Measurements from ENCODE around the gene KATNB1. TPM values are rescaled to one million over a fixed set of nuclear protein-coding genes. Genes with fewer than 3 reads are reported as not detected.

KATNB1 gene
- total and polyA plus RNA-seq, 2 donors (not counting 1 experiment from before 2014, with no cell fraction given): 6.7 to 15.2 TPM

GRCh38 chr16:57803134-57803990 is 67.8 kb downstream of the KATNB1 start:
- H3K9me3 ChIP-seq (ENCODE audit: control insufficient read depth, insufficient read depth, low read depth, low read length): no peaks in the 10 kb centered on the region
- H3K36me3 ChIP-seq (ENCODE audit: control insufficient read depth, insufficient read depth, low read length): peaks cover 6% of the 10 kb centered on the region
- no peak for TF ChIP-seq EZH2 (IDR thresholded peaks at IDR 0.05; ENCODE audit: low read length, missing control alignments)
- TF ChIP-seq CTCF (conservative IDR thresholded peaks at IDR 0.05 in 1 of 2, IDR thresholded peaks at IDR 0.05 in 1 of 2; ENCODE audit: low read depth in 1 of 2, low read length in 2 of 2): no peak
- no peak overlapping the region for H3K9ac ChIP-seq (ENCODE audit: insufficient read depth, low read length)
- H3K4me2 ChIP-seq (ENCODE audit: extremely low read depth, insufficient read depth, low read length): no peak overlapping the region
- DNase-seq (ENCODE audit: low read depth in 2 of 2): no peak
- no peak overlapping the region for H3K27ac ChIP-seq (ENCODE audit: insufficient read depth, low read length)
- H3K27me3 ChIP-seq (ENCODE audit: control insufficient read depth, insufficient read depth, low read length): no peaks in the 10 kb centered on the region
- no peak overlapping the region for H3K4me3 ChIP-seq (replicated peaks in 1 of 4; ENCODE audit: control extremely low read depth in 1 of 4, insufficient read depth in 1 of 4, low read depth in 3 of 4, low read length in 4 of 4)
- no peaks in the 10 kb centered on the region for H4K20me1 ChIP-seq (ENCODE audit: control insufficient read depth, extremely low read depth, insufficient read depth, low read length)
- H3K79me2 ChIP-seq (ENCODE audit: control insufficient read depth, insufficient read depth, low read length): peaks cover 29% of the 10 kb centered on the region
- H3K4me1 ChIP-seq (ENCODE audit: control insufficient read depth, extremely low read depth, insufficient read depth, low read length): peaks cover 21% of the 10 kb centered on the region
- H2AFZ ChIP-seq (ENCODE audit: low read length): no peak overlapping the region

GRCh38 chr16:57804111-57804837 is 68.7 kb downstream of the KATNB1 start:
- Histone ChIP-seq H2AFZ (ENCODE audit: low read length) (no peak overlapping the region), H3K27me3 (ENCODE audit: control insufficient read depth, insufficient read depth, low read length) (no peaks in the 10 kb centered on the region), H3K4me3 (replicated peaks in 1 of 4; ENCODE audit: control extremely low read depth in 1 of 4, insufficient read depth in 1 of 4, low read depth in 3 of 4, low read length in 4 of 4) (no peak overlapping the region), H3K4me1 (ENCODE audit: control insufficient read depth, extremely low read depth, insufficient read depth, low read length) (peaks cover 21% of the 10 kb centered on the region), H3K79me2 (ENCODE audit: control insufficient read depth, insufficient read depth, low read length) (peaks cover 23% of the 10 kb centered on the region), H3K4me2 (ENCODE audit: extremely low read depth, insufficient read depth, low read length) (no peak overlapping the region), H3K27ac (ENCODE audit: insufficient read depth, low read length) (no peak overlapping the region), H3K36me3 (ENCODE audit: control insufficient read depth, insufficient read depth, low read length) (peaks cover 6% of the 10 kb centered on the region), H3K9ac (ENCODE audit: insufficient read depth, low read length) (no peak overlapping the region), H3K9me3 (ENCODE audit: control insufficient read depth, insufficient read depth, low read depth, low read length) (no peaks in the 10 kb centered on the region), H4K20me1 (ENCODE audit: control insufficient read depth, extremely low read depth, insufficient read depth, low read length) (no peaks in the 10 kb centered on the region)
- TF ChIP-seq CTCF (conservative IDR thresholded peaks at IDR 0.05 in 1 of 2, IDR thresholded peaks at IDR 0.05 in 1 of 2; ENCODE audit: low read depth in 1 of 2, low read length in 2 of 2) (no peak), EZH2 (IDR thresholded peaks at IDR 0.05; ENCODE audit: low read length, missing control alignments) (no peak)
- DNase-seq (ENCODE audit: low read depth in 2 of 2): no peak

GRCh38 chr16:57805176-57805575 is 69.6 kb downstream of the KATNB1 start:
- Histone ChIP-seq H3K27me3 (ENCODE audit: control insufficient read depth, insufficient read depth, low read length) (no peaks in the 10 kb centered on the region), H2AFZ (ENCODE audit: low read length) (no peak overlapping the region), H3K9ac (ENCODE audit: insufficient read depth, low read length) (no peak overlapping the region), H3K79me2 (ENCODE audit: control insufficient read depth, insufficient read depth, low read length) (peaks cover 15% of the 10 kb centered on the region), H3K27ac (ENCODE audit: insufficient read depth, low read length) (no peak overlapping the region), H3K36me3 (ENCODE audit: control insufficient read depth, insufficient read depth, low read length) (peaks cover 2% of the 10 kb centered on the region), H4K20me1 (ENCODE audit: control insufficient read depth, extremely low read depth, insufficient read depth, low read length) (no peaks in the 10 kb centered on the region), H3K4me2 (ENCODE audit: extremely low read depth, insufficient read depth, low read length) (no peak overlapping the region), H3K4me1 (ENCODE audit: control insufficient read depth, extremely low read depth, insufficient read depth, low read length) (peaks cover 20% of the 10 kb centered on the region), H3K9me3 (ENCODE audit: control insufficient read depth, insufficient read depth, low read depth, low read length) (no peaks in the 10 kb centered on the region), H3K4me3 (replicated peaks in 1 of 4; ENCODE audit: control extremely low read depth in 1 of 4, insufficient read depth in 1 of 4, low read depth in 3 of 4, low read length in 4 of 4) (no peak overlapping the region)
- TF ChIP-seq EZH2 (IDR thresholded peaks at IDR 0.05; ENCODE audit: low read length, missing control alignments): no peak
- no peak for TF ChIP-seq CTCF (conservative IDR thresholded peaks at IDR 0.05 in 1 of 2, IDR thresholded peaks at IDR 0.05 in 1 of 2; ENCODE audit: low read depth in 1 of 2, low read length in 2 of 2)
- DNase-seq (ENCODE audit: low read depth in 2 of 2): no peak
